ENCODE results near the gene ZBTB16.

DNA sequence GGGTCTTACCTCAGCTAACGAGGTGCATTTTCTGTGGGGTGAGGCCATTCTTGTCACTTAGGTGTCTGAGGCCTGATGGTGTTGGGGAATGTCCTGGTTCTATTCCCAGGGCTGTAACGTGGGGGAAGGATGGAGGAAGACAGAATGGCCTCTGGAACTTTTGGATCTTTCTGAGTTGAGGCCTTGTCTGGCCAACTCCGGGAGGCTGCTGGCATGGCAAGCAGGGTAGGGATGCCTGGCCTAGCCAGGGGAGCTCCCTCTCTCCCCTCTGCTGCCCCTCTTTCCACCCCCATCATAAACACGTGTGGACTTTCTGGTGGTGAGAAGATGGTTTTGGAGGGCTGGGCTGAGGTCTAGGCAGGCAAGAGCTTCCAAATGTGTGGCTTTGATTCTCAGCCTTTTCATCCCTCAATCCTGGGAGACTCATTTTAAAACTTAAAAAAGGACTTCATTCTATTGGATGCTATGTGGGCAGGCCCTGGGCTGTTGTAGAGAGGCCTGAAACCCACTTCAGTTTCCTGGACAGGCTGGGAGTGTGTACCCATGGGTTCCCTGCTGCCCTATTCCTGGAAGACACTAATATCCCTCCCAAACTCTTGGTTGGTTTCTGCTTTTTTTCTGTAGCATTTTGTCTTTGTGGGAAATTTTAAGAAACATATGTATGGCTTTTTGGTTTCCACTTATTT lies 30.9 kb downstream of the ZBTB16 start:
- no peak for TF ChIP-seq POLR2A (IDR thresholded peaks at IDR 0.05)
- TF ChIP-seq, protein P1, sequence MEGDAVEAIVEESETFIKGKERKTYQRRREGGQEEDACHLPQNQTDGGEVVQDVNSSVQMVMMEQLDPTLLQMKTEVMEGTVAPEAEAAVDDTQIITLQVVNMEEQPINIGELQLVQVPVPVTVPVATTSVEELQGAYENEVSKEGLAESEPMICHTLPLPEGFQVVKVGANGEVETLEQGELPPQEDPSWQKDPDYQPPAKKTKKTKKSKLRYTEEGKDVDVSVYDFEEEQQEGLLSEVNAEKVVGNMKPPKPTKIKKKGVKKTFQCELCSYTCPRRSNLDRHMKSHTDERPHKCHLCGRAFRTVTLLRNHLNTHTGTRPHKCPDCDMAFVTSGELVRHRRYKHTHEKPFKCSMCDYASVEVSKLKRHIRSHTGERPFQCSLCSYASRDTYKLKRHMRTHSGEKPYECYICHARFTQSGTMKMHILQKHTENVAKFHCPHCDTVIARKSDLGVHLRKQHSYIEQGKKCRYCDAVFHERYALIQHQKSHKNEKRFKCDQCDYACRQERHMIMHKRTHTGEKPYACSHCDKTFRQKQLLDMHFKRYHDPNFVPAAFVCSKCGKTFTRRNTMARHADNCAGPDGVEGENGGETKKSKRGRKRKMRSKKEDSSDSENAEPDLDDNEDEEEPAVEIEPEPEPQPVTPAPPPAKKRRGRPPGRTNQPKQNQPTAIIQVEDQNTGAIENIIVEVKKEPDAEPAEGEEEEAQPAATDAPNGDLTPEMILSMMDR (IDR thresholded peaks at IDR 0.05), result no peak

Measured in esophagus squamous epithelium (tissue), 4 donors.